NCI-H526 treated with DMSO at 0.1 percent for 48 hours (cell line): ENCODE data around the gene KANSL3.

Experiments used
- DNase-seq: peaks from one replicate; lab custom pipeline; 2025; lab: John Stamatoyannopoulos, UW

Gene KANSL3

DNA sequence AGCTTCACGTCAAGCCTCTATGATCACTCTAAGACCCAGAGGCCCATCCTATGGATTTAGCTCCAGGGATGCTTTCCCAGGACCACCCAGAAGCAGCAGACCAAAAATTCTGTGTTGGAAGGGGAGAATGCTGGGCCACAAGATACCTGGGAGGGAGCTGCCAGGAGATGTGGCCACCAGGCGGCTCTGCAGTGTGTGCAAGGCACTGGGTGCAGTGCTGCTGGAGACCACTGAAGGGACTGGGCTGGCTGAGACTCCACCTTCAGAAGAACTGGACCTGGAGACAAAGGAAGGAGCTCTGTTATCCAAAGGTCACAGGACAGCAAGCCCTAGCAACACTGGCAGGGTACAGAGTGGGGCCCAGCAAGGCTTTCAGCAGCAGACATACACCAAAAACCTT lies 34.0 kb downstream of the KANSL3 start:
- DNase-seq: no peak

DNA sequence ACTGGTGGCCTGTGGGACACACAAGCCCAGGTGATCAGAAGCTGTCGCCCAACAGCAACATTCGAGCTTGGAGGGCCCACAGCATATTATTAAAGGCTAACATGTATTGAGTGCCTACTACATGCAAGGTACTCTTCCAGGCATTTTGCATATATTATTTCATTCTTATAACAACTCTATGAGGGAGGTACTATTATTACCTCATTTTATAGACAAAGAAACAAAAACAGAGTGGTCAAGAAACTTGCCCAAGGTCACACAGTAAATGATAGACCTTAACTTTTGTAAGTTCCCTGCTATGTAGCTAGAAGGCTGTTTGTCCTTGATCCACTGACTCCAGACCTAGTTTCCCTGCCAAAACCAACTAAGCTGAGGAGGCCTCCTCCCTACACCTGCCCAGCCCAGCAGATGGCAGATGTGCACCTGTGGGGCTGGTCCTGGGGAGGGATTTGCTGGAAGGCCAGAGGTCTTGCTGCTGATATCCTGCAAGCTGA lies 35.7 kb downstream of the KANSL3 start:
- no peak for DNase-seq

GRCh38 chr2:96601382-96602292 lies 36.5 kb downstream of the KANSL3 start:
- DNase-seq: no peak

- DNase-seq: no peak
Observed at GRCh38 chr2:96599941-96600340, 38.2 kb downstream of the KANSL3 start.

GRCh38 chr2:96596596-96596995 lies 41.5 kb downstream of the KANSL3 start:
- no peak for DNase-seq

GRCh38 chr2:96594691-96595152 lies 43.4 kb downstream of the KANSL3 start:
- no peak for DNase-seq

GRCh38 chr2:96594282-96594681 lies 43.8 kb downstream of the KANSL3 start:
- no peak for DNase-seq

- DNase-seq: no peak
Observed at GRCh38 chr2:96591494-96591893, 46.6 kb downstream of the KANSL3 start.

DNA sequence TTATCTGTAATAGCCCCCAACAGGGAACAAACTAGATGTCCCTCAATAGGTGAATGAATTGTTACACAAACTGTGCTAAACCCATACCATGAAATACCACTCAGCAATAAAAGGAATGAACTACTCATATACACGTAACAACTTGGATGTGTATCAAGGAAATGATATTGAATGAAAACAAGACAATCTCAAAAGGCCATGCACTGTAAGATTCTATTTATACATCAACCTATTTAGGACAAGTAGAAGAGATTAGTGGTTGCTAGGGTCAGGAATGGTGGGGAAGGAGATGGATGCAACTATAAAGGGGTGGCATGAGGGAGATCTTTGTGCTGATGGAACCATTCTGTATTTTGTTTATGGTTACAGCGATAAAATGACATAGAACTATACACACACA lies 47.1 kb downstream of the KANSL3 start:
- no peak for DNase-seq

GRCh38 chr2:96587843-96588242 lies 50.3 kb downstream of the KANSL3 start:
- no peak for DNase-seq

GRCh38 chr2:96584017-96584416 lies 54.1 kb downstream of the KANSL3 start:
- no peak for DNase-seq

DNA sequence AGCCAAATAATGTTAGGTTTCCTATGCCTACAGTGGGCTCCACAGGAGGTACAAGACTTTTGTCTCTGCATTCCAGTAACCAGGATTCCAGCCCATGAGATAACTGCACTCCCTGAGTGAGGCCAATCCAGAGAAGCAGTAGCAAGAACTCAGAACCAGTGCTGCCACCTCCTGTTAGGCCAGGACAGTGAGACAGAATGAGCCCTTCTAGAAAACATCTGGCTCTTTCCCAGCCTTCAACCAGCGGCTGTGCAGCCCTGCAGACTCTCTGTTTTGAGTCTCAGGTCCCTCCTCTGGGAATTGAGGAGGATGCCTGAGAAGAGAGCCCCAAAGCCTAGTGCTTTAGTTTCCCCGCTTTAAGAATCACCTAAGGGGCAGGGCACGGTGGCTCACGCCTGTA lies 57.3 kb downstream of the KANSL3 start:
- no peak for DNase-seq

- no peak for DNase-seq
Observed at GRCh38 chr2:96579422-96579821, 58.7 kb downstream of the KANSL3 start.

- no peak for DNase-seq
Observed at GRCh38 chr2:96578731-96579130, 59.4 kb downstream of the KANSL3 start.

DNA sequence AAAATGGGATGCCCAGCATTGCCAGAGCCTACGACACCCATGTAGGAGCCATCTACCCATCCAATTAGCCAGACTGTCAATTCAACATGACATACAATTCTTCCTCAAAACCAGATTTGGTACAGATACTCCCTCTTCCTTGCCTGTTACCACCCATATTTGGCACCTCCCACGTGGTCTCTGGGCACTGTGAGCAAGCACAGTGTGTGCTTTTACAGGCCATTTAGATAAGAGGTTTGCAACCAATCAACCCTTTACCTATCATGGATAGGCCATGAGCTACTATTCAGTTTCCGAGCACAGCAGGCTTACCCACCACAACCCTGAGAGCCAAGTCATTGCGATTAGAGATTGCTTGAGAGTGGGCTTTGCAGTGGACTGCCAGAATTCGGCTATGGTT lies 60.6 kb downstream of the KANSL3 start:
- no peak for DNase-seq

DNA sequence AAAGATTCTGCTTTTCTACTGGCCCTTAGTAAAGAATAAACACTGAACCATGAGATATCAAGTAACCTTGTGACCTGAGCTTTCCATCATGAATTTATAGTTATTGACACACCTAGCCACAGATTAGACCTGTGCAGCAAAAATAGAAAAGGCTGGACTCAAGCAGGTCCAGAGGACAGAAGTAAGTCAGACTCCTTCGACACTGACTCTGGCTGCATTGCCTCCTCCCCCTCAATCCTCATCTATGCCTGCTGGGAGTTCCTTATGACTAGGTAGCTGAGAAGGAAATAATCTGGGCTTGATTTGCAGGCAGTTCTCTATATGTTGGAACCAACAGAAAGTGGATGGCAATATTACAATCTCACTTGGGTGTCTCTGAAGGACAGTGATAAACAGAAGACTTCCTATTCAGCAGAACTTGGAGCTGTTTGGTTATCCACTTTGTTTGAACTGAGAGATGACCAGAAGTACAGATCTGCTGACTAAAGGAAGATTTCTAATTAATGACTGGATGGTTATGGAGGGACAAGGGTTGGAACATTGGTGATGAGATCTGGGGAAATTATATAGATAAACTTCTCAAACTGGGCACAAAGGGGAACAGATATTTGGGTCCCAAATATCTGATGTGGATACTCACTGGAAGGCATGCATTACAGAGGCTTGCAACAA lies 62.2 kb downstream of the KANSL3 start:
- no peak for DNase-seq

- DNase-seq: no peak
Observed at GRCh38 chr2:96574364-96574763, 63.7 kb downstream of the KANSL3 start.

GRCh38 chr2:96568094-96568493 lies 70.0 kb downstream of the KANSL3 start:
- no peak for DNase-seq

- peak; percentile 69 for DNase-seq
Observed at GRCh38 chr2:96565111-96565510, 73.0 kb downstream of the KANSL3 start.

DNA sequence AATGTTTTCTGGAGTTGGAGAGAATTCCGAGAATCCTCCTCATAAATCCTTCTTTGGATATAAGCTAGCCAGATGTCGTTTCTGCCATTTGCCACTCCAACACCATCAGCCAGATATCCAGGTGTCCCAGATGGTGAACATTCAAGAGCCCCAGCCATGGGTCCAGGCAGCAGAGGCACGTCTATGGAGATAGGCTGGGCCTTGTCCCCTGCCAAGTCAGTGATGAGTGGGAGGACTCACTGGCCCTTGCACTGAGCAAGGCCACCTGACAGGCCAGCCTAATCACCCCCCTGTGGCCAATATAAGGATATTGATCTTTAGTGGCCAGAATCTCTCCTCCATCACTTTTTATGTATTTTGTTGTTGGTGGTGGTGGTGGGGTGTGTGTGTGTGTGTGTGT lies 73.5 kb downstream of the KANSL3 start:
- DNase-seq: no peak

GRCh38 chr2:96564026-96564425 lies 74.1 kb downstream of the KANSL3 start:
- no peak for DNase-seq

GRCh38 chr2:96558485-96558884 lies 79.6 kb downstream of the KANSL3 start:
- no peak for DNase-seq

DNA sequence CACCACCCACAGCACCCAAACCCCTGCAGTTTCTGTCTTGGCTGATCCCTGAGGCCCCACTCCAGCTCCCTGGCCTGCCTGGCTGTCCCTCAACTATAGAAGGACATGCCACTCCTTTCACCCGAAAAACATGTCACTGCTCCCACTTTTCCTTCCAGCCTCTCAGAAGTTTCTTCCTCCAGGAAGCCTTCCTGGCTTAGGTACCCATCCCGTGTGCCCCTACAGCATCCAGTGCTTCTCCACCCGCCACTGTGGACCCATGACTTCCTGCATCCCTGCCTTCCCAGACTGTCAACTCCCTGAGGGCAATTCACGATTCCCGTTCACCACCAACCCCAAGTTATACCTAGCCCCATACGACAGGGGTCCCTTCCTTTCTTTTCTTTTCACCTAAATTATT lies 80.1 kb downstream of the KANSL3 start:
- no peak for DNase-seq
